ENCODE results near the gene SNAPC4.
"Not testable (repeated sequence)": the region's sequence is repeated elsewhere in the genome, so short reads cannot be mapped to it uniquely, and the experiment has no call there.

Gene SNAPC4

GRCh38 chr9:136410500-136411287, 10.7 kb upstream of the SNAPC4 start, which contains the start of the genes ENTR1 and PMPCA:
ENTR1 (minus strand) TSS chr9:136410614; CDS start chr9:136410397, 217 bp downstream.
PMPCA (plus strand) TSS chr9:136410658; CDS start chr9:136410669, 11 bp downstream.
- peak; percentile 97 to 98 for DNase-seq (ENCODE audit: low read depth in 2 of 2)

GRCh38 chr9:136409557-136410455, 9.8 kb upstream of the SNAPC4 start:
- DNase-seq (ENCODE audit: low read depth in 2 of 2), result no peak

DNA sequence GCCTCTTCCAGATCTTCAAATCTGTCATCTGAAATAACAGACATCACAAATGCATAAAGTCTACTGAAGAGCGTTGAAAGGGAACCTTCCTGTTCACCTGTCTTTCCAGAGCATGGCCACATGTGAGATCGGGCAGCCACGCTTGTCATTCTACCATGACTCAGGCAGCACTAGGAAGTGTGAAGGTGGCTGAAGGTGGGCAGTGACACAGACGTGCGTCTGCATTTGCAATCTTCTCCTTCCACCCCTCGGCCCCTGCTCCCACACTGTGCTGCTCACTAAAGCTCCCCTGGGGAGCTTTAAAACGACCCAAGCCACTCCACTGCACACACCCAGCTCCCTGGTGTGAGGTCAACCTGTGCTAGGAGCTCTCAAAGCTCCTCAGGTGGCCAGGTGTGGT, 7.9 kb upstream of the SNAPC4 start:
- no peak for DNase-seq (ENCODE audit: low read depth in 2 of 2)

DNA sequence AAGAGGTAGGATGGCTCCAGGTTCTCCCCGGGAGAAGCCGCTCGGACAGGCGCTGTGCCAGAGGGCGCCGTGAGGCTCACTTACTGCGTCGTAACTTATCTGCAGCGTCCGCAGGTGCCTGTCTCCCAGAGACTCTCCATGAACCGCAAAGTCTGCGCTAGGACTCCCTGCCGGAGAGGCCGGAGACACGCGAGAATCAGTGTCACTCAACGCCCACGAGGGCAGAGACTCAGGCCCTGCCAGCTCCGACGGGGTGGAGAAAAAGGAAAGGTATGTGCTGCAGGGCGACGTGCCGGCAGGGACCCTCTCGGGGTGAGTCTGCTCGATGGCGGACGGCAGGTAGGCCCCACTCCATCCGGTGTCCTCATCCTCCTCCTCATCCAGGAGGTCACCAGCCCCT, 7.1 kb upstream of the SNAPC4 start:
- not testable (repeated sequence) for DNase-seq (ENCODE audit: low read depth in 2 of 2)

DNA sequence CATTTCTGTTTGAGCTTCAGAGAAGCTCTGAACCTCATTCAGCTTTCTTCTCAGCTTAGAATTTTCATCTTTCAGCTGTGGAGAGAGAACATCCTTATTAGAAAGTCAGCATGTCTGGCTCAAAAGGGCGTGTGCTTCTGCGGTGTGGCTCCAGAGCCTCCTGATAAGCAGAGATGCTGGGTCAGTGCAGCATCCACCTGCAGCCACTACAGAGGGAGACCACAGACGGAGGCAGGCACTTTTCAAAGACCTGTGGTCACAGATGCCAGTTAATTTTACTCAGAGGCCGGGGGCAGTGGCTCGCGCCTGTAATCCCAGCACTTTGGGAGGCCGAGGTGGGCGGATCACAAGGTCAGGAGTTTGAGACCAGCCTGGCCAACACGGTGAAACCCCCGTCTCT, 5.9 kb upstream of the SNAPC4 start:
- DNase-seq (ENCODE audit: low read depth in 2 of 2), result not testable (repeated sequence)

- no peak for DNase-seq (ENCODE audit: low read depth in 2 of 2)
Observed at GRCh38 chr9:136405481-136405880, 5.5 kb upstream of the SNAPC4 start.

GRCh38 chr9:136404801-136405136, 4.8 kb upstream of the SNAPC4 start:
- no peak for DNase-seq (ENCODE audit: low read depth in 2 of 2)

GRCh38 chr9:136403915-136404800, 4.2 kb upstream of the SNAPC4 start:
- no peak for DNase-seq (ENCODE audit: low read depth in 2 of 2)

- peak; percentile 55 to 57 for DNase-seq (ENCODE audit: low read depth in 2 of 2)
Observed at GRCh38 chr9:136403538-136403914, 3.6 kb upstream of the SNAPC4 start.

DNA sequence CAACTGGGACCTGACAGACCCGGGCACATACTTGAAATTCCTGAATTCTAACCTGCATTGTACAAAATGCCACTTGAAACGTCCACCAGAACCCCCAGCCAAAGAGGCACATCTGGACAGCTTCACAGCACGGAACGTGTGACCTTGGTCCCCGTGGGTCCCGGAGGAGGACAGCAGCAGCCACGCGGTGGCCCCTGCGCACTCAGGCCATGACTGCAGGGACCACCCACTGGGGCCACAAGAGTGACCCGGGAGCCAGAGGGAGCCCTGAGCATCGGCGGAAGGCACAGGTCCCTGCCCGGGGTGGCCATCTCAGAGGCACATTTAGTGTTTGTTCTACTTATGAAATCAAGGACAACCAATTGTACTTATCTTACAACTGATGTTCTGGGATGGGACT, 2.1 kb upstream of the SNAPC4 start:
- DNase-seq (ENCODE audit: low read depth in 2 of 2), result no peak

- no peak for DNase-seq (ENCODE audit: low read depth in 2 of 2)
Observed at GRCh38 chr9:136401173-136401922, 1.4 kb upstream of the SNAPC4 start.

- no peak for DNase-seq (ENCODE audit: low read depth in 2 of 2)
Observed at GRCh38 chr9:136399176-136400037, 563 bp downstream of the SNAPC4 start.

DNA sequence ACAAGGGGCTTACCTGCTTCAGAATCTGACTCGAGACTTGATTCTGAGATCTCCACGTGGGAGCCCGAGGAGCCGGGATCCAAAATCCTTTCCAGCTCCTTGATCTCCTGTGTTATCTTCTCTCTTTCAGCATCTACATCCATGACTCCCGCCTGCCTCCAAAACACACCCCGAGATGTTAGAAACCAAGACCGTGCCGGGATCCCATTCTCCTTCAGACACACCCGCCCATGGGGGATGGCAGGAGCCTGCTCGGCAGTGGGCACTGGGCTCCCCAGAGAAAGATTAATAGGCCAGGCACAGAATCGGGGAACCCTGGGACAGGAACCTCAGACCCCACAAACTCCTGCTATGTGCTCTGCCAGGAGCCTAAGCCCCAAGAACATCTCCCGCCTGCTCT, 1.7 kb downstream of the SNAPC4 start:
- no peak for DNase-seq (ENCODE audit: low read depth in 2 of 2)

GRCh38 chr9:136397643-136398042, 2.3 kb downstream of the SNAPC4 start:
- DNase-seq (ENCODE audit: low read depth in 2 of 2), result no peak

- no peak for DNase-seq (ENCODE audit: low read depth in 2 of 2)
Observed at GRCh38 chr9:136396219-136396515, 3.8 kb downstream of the SNAPC4 start.

GRCh38 chr9:136395345-136396218, 4.4 kb downstream of the SNAPC4 start:
- no peak for DNase-seq (ENCODE audit: low read depth in 2 of 2)

- no peak for DNase-seq (ENCODE audit: low read depth in 2 of 2)
Observed at GRCh38 chr9:136395020-136395340, 5.0 kb downstream of the SNAPC4 start.

GRCh38 chr9:136394312-136395019, 5.5 kb downstream of the SNAPC4 start:
- no peak for DNase-seq (ENCODE audit: low read depth in 2 of 2)

DNA sequence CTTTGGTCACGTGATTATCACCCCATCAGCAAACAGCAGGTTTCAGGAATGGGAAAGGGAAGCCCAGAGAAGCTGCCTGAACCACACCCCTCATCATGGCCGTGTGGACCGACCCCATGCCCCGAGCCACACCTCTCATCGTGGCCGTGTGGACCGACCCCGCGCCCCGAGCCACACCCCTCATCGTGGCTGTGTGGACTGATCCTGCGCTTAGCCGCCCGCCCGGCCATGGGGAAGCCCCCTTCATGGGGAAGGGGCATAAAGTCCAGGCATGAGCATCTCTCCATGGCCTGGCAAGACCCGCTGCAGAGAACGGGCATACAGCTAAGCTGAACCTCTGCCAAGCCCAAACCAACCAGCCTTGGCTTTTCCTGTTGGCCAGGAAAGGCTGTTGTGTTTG, 6.4 kb downstream of the SNAPC4 start:
- no peak for DNase-seq (ENCODE audit: low read depth in 2 of 2)
